Activated CD8-positive, alpha-beta memory T cell treated with anti-CD3 and anti-CD28 coated beads, Interleukin-2, amount 10 ng/mL, durations not matched to agents 7 days and 5 days (primary cell): ENCODE measurements around the gene ZSCAN31. TPM values are rescaled to one million over a fixed set of nuclear protein-coding genes. Genes with fewer than 3 reads are reported as not detected.
"Not testable (repeated sequence)": the region's sequence is repeated elsewhere in the genome, so short reads cannot be mapped to it uniquely, and the experiment has no call there.

Experiments used
- ATAC-seq: fragments of 150-1000 bp; cut with Tn5 transposase; one replicate; pipeline ENCODE4 v1.10.0; 2021; ENCODE audit warnings: moderate library complexity
- CTCF ChIA-PET: fragments of 350-600 bp; sonication (Branson Sonifier 250); formaldehyde crosslinking; loops from one replicate; lab custom pipeline; 2021; ENCODE audit warnings: antibody characterized with exemption; lab: Charles Lee
- DNase-seq: peaks from one replicate; pipeline ENCODE4 v3.0.0-alpha.2; 2020
- H3K27ac Mint-ChIP-seq: one replicate; pipeline ENCODE4 v1.8.0; 2021; ENCODE audit warnings: mild to moderate bottlenecking, mixed read lengths
- H3K27me3 Mint-ChIP-seq: one replicate; pipeline ENCODE4 v1.8.0; 2021; ENCODE audit warnings: mixed read lengths
- H3K36me3 Mint-ChIP-seq: one replicate; pipeline ENCODE4 v1.8.0; 2021; ENCODE audit warnings: mild to moderate bottlenecking, mixed read lengths
- H3K4me1 Mint-ChIP-seq: one replicate; pipeline ENCODE4 v1.8.0; 2021; ENCODE audit warnings: mixed read lengths
- H3K4me3 Mint-ChIP-seq: one replicate; pipeline ENCODE4 v1.8.0; 2021; ENCODE audit warnings: mild to moderate bottlenecking, moderate library complexity, mixed read lengths
- H3K9me3 Mint-ChIP-seq: one replicate; pipeline ENCODE4 v1.8.0; 2022; ENCODE audit warnings: low read depth, mixed read lengths
- total RNA-seq, 2 experiments: library from RNA; stranded (reverse); gene quantifications; one replicate each; pipeline ENCODE4 v1.2.3, GENCODE V29; 2021

The ZSCAN31 gene
- total RNA-seq, 2 experiments from 2014 or later: 1.0 to 1.7 TPM

GRCh38 chr6:28333599-28334018, 2.3 kb downstream of the ZSCAN31 start:
- H3K27me3 Mint-ChIP-seq: no peaks in the 10 kb centered on the region

GRCh38 chr6:28333047-28333446, 2.9 kb downstream of the ZSCAN31 start:
- peaks cover 3% of the 10 kb centered on the region for H3K4me1 Mint-ChIP-seq
- CTCF ChIA-PET: no interaction called here
- no peak overlapping the region for H3K27ac Mint-ChIP-seq
- DNase-seq (no peak), ATAC-seq (no peak)
- no peaks in the 10 kb centered on the region for H3K9me3 Mint-ChIP-seq
- no peaks in the 10 kb centered on the region for H3K27me3 Mint-ChIP-seq
- H3K36me3 Mint-ChIP-seq: peaks cover 4% of the 10 kb centered on the region
- no peak overlapping the region for H3K4me3 Mint-ChIP-seq

More at GRCh38 chr6:28333599-28334018, 2.3 kb downstream of the ZSCAN31 start:
- Mint-ChIP-seq H3K27ac (no peak overlapping the region), H3K4me3 (no peak overlapping the region), H3K36me3 (peaks cover 4% of the 10 kb centered on the region), H3K9me3 (no peaks in the 10 kb centered on the region), H3K4me1 (peaks cover 3% of the 10 kb centered on the region)
- no peak for ATAC-seq
- no peak for DNase-seq
- CTCF ChIA-PET: interaction anchor here (3.8 kb wide), 1 partner anchor 22 kb away, joined by 18 read pairs; no protein-coding TSS in a partner anchor

DNA sequence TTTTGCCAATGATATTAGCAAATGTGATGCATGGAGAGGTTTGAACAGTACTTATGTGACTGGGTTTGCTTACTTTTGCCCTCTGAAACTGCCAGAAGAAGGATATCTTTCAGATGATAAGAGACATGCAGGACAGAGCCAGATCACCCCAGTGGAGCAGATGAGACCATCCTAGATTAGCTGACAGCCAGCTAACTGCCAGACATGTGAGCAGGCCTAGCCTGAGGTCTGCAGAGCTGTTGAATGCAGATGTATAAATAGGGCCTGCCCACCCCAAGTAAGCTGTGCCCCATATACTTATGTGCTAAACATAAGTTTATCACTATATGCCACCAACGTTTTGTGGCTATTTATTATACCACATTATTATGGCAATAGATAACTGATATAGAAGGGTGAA, 5.9 kb downstream of the ZSCAN31 start:
- no peak overlapping the region for H3K4me3 Mint-ChIP-seq
- H3K27ac Mint-ChIP-seq: no peak overlapping the region
- no peak for DNase-seq
- no peak for ATAC-seq
- peaks cover 15% of the 10 kb centered on the region for H3K36me3 Mint-ChIP-seq
- peaks cover 15% of the 10 kb centered on the region for H3K9me3 Mint-ChIP-seq
- CTCF ChIA-PET: interaction anchor here (1.1 kb wide), 1 partner anchor 26 kb away, joined by 3 read pairs; no protein-coding TSS in a partner anchor
- H3K27me3 Mint-ChIP-seq: no peaks in the 10 kb centered on the region
- H3K4me1 Mint-ChIP-seq: peaks cover 3% of the 10 kb centered on the region

GRCh38 chr6:28326371-28326948, 9.5 kb downstream of the ZSCAN31 start:
- H3K27me3 Mint-ChIP-seq: no peaks in the 10 kb centered on the region
- peaks cover 18% of the 10 kb centered on the region for H3K9me3 Mint-ChIP-seq
- H3K27ac Mint-ChIP-seq: no peak overlapping the region
- H3K4me1 Mint-ChIP-seq: no peaks in the 10 kb centered on the region
- H3K36me3 Mint-ChIP-seq: peaks cover 18% of the 10 kb centered on the region
- DNase-seq (no peak), ATAC-seq (no peak)
- CTCF ChIA-PET: no interaction called here
- H3K4me3 Mint-ChIP-seq: no peak overlapping the region

GRCh38 chr6:28323813-28324424, 12.0 kb downstream of the ZSCAN31 start:
- Mint-ChIP-seq H3K4me1 (no peaks in the 10 kb centered on the region), H3K27ac (no peak overlapping the region), H3K9me3 (peaks cover 18% of the 10 kb centered on the region), H3K36me3 (peaks cover 17% of the 10 kb centered on the region), H3K4me3 (no peak overlapping the region), H3K27me3 (peaks cover 3% of the 10 kb centered on the region)
- ATAC-seq: no peak
- CTCF ChIA-PET: no interaction called here
- DNase-seq: no peak

GRCh38 chr6:28322661-28323060, 13.3 kb downstream of the ZSCAN31 start:
- CTCF ChIA-PET: no interaction called here
- DNase-seq (no peak), ATAC-seq (no peak)
- Mint-ChIP-seq H3K9me3 (peaks cover 16% of the 10 kb centered on the region), H3K4me3 (no peak overlapping the region), H3K27ac (no peak overlapping the region), H3K36me3 (peaks cover 15% of the 10 kb centered on the region), H3K4me1 (no peaks in the 10 kb centered on the region), H3K27me3 (peaks cover 3% of the 10 kb centered on the region)

DNA sequence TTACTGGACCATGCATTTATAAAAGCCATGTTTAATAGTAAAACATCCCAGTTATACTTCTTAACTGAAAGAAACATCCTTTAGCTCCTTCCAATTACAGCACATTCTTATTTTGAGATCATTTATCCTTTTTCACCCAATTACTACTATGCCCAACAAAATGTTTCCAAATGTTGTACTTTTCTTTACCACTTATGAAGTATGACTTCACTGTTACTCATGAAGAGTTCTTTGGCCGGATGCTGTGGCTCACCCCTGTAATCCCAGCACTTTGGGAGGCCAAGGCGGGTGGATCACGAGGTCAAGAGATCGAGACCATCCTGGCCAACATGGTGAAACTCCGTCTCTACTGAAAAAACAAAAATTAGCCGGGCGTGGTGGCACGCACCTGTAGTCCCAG, 18.1 kb downstream of the ZSCAN31 start:
- H3K9me3 Mint-ChIP-seq, CTCF ChIA-PET, H3K27ac Mint-ChIP-seq: not testable (repeated sequence)

GRCh38 chr6:28315628-28316027, 20.3 kb downstream of the ZSCAN31 start:
- CTCF ChIA-PET: interaction anchor here (1.1 kb wide), 1 partner anchor 29 kb away, joined by 3 read pairs; no protein-coding TSS in a partner anchor
- Mint-ChIP-seq H3K27me3 (peaks cover 8% of the 10 kb centered on the region), H3K9me3 (no peaks in the 10 kb centered on the region), H3K27ac (no peak overlapping the region), H3K4me3 (no peak overlapping the region), H3K36me3 (no peaks in the 10 kb centered on the region), H3K4me1 (no peaks in the 10 kb centered on the region)
- no peak for ATAC-seq
- DNase-seq: no peak

More for the DNA sequence above, 18.1 kb downstream of the ZSCAN31 start:
- DNase-seq, ATAC-seq, H3K4me1 Mint-ChIP-seq, H3K36me3 Mint-ChIP-seq, H3K4me3 Mint-ChIP-seq: not testable (repeated sequence)
- H3K27me3 Mint-ChIP-seq: peaks cover 11% of the 10 kb centered on the region

DNA sequence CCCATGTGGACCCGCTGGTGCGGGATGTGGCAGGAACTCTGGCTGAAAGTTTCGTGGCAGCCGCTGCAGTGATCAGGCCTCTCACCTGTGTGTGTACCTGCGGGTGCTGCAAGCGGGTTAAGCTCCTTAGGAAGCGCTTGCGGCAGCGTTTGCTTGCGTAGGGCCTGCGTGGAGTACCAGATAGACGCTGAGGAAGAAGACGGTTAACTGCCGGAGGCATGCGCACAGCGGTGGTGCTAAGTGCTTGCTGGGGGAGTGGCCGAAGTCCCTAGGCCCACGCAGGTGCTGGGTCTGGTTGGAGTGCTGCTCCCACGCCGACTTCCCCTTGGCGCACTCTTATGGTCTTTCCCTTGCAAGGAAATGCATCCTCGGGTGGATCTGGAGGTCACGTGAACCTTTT, 23.0 kb downstream of the ZSCAN31 start:
- DNase-seq (no peak), ATAC-seq (no peak)
- H3K4me3 Mint-ChIP-seq: no peak overlapping the region
- peaks cover 17% of the 10 kb centered on the region for H3K27me3 Mint-ChIP-seq
- CTCF ChIA-PET: no interaction called here
- no peaks in the 10 kb centered on the region for H3K4me1 Mint-ChIP-seq
- no peaks in the 10 kb centered on the region for H3K9me3 Mint-ChIP-seq
- no peak overlapping the region for H3K27ac Mint-ChIP-seq
- no peaks in the 10 kb centered on the region for H3K36me3 Mint-ChIP-seq

DNA sequence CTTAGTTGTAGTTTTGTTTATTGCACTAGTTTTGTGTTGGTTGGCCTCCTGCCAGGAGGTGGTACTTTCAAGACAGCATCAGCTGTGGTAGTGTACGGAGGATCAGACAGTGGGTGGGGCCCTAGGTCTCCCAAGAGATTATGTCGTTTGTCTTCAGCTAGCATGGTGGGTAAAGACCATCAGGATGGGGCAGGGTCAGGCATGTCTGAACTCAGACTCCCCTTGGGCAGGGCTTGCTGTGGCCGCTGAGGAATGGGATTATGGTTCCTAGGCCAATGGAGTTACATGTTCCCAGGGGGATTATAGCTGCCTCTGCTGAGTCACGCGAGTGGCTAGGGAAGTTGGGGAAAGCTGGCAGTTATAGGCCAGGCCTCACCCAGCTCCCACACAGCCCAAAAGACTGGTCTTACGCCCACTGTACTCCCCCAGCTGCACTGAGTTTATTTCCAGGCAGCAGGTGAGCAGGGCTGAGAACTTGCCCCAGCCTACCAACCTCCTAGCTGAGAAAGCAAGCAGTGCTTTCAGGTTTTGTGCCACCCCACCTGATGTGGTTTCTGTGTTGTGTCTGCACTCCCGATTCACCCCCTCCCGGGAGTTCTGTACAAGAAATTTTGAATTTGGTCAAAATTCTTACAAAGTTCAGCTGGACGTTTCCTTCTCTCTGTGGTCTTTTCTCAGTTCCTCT, 24.7 kb downstream of the ZSCAN31 start:
- H3K4me1 Mint-ChIP-seq: no peaks in the 10 kb centered on the region
- H3K36me3 Mint-ChIP-seq: peaks cover 3% of the 10 kb centered on the region
- ATAC-seq: no peak
- CTCF ChIA-PET: no interaction called here
- no peak overlapping the region for H3K4me3 Mint-ChIP-seq
- no peak overlapping the region for H3K27ac Mint-ChIP-seq
- peaks cover 12% of the 10 kb centered on the region for H3K27me3 Mint-ChIP-seq
- no peak for DNase-seq
- H3K9me3 Mint-ChIP-seq: peaks cover 3% of the 10 kb centered on the region

GRCh38 chr6:28306363-28306762, 29.6 kb downstream of the ZSCAN31 start:
- H3K9me3 Mint-ChIP-seq, H3K4me3 Mint-ChIP-seq, CTCF ChIA-PET, H3K27me3 Mint-ChIP-seq, H3K27ac Mint-ChIP-seq, DNase-seq, ATAC-seq: not testable (repeated sequence)
- Mint-ChIP-seq H3K4me1 (peaks cover 15% of the 10 kb centered on the region), H3K36me3 (peaks cover 11% of the 10 kb centered on the region)

- H3K4me1 Mint-ChIP-seq: peaks cover 15% of the 10 kb centered on the region
- no peak overlapping the region for H3K27ac Mint-ChIP-seq
- ATAC-seq (peak; percentile 36), DNase-seq (no peak)
- H3K9me3 Mint-ChIP-seq: peaks cover 4% of the 10 kb centered on the region
- CTCF ChIA-PET: no interaction called here
- H3K4me3 Mint-ChIP-seq: peak overlapping the region; percentile 10
- H3K36me3 Mint-ChIP-seq: peaks cover 20% of the 10 kb centered on the region
- H3K27me3 Mint-ChIP-seq: peaks cover 3% of the 10 kb centered on the region
Measured at GRCh38 chr6:28303570-28303969, 32.4 kb downstream of the ZSCAN31 start.

- Mint-ChIP-seq H3K27me3 (no peaks in the 10 kb centered on the region), H3K4me3 (no peak overlapping the region), H3K36me3 (peaks cover 24% of the 10 kb centered on the region), H3K9me3 (no peaks in the 10 kb centered on the region), H3K4me1 (peaks cover 6% of the 10 kb centered on the region), H3K27ac (no peak overlapping the region)
- DNase-seq (no peak), ATAC-seq (no peak)
- CTCF ChIA-PET: no interaction called here
Measured at GRCh38 chr6:28296520-28297060, 39.4 kb downstream of the ZSCAN31 start.
